HG03575 (cell line): Measurements from ENCODE around the gene UNC13D.
"Not testable (repeated sequence)": the region's sequence is repeated elsewhere in the genome, so short reads cannot be mapped to it uniquely, and the experiment has no call there.

Experiments used
- ATAC-seq: cut with Tn5 transposase; IDR thresholded peaks from one replicate; pipeline ENCODE4 v1.9.1; 2021; ENCODE audit not compliant: unreplicated experiment, insufficient number of reproducible peaks, low FRiP score; ENCODE audit errors: extremely low read depth

UNC13D gene

GRCh38 chr17:75812096-75813013, 31.8 kb downstream of the UNC13D start:
- ATAC-seq, result no peak

- no peak for ATAC-seq
These were observed 33.0 kb downstream of the UNC13D start for GRCh38 chr17:75811174-75811573.

- ATAC-seq, result not testable (repeated sequence)
These were observed 33.4 kb downstream of the UNC13D start for GRCh38 chr17:75810756-75811155.

GRCh38 chr17:75810216-75810615, 34.0 kb downstream of the UNC13D start:
- ATAC-seq, result no peak

GRCh38 chr17:75809631-75810111, 34.5 kb downstream of the UNC13D start:
- ATAC-seq, result no peak

- no peak for ATAC-seq
These were observed 35.1 kb downstream of the UNC13D start for GRCh38 chr17:75808905-75809621.

- ATAC-seq, result no peak
These were observed 35.7 kb downstream of the UNC13D start for GRCh38 chr17:75808549-75808904.

GRCh38 chr17:75807861-75808260, 36.3 kb downstream of the UNC13D start:
- no peak for ATAC-seq

- no peak for ATAC-seq
These were observed 37.2 kb downstream of the UNC13D start for GRCh38 chr17:75806822-75807500.

- ATAC-seq, result no peak
These were observed 40.3 kb downstream of the UNC13D start for GRCh38 chr17:75803883-75804282.

GRCh38 chr17:75799402-75799801, 44.8 kb downstream of the UNC13D start:
- no peak for ATAC-seq

GRCh38 chr17:75795820-75796607, 48.2 kb downstream of the UNC13D start:
- ATAC-seq, result no peak

GRCh38 chr17:75793460-75793859, 50.7 kb downstream of the UNC13D start:
- ATAC-seq, result no peak

- no peak for ATAC-seq
These were observed 53.0 kb downstream of the UNC13D start for GRCh38 chr17:75791254-75791653.

- ATAC-seq, result no peak
These were observed 59.0 kb downstream of the UNC13D start for GRCh38 chr17:75785016-75785890.

GRCh38 chr17:75784473-75785015, 59.7 kb downstream of the UNC13D start, which contains the start of gene UNK:
Gene UNK, plus strand, starts transcription at chr17:75784806. Its CDS starts 75 bp downstream, at chr17:75784881.
- no peak for ATAC-seq

GRCh38 chr17:75783803-75784472, 60.3 kb downstream of the UNC13D start:
- no peak for ATAC-seq
